H9 (cell line): ENCODE results near the gene KCNAB1. TPM values are rescaled to one million over a fixed set of nuclear protein-coding genes. Genes with fewer than 3 reads are reported as not detected.

Experiments
- DNase-seq: peaks from one replicate; pipeline ENCODE4 v3.0.0-alpha.2; 2017
- H2AFZ ChIP-seq: one replicate; pipeline ENCODE4 v1.6.1; 2013; ENCODE audit warnings: mild to moderate bottlenecking, low read length, control low read depth, moderate library complexity
- H2AK5ac ChIP-seq: 2 replicates; pipeline ENCODE4 v1.6.1; 2013; ENCODE audit warnings: low read length, control low read depth, mixed read lengths; ENCODE audit not compliant: insufficient read length
- H2BK120ac ChIP-seq: one replicate; pipeline ENCODE4 v1.6.1; 2013; ENCODE audit warnings: low read depth, mild to moderate bottlenecking, low read length, control low read depth, inconsistent platforms; ENCODE audit not compliant: poor library complexity, severe bottlenecking
- H2BK12ac ChIP-seq: 2 replicates; pipeline ENCODE4 v1.6.1; 2013; ENCODE audit warnings: low read length, control low read depth, mixed read lengths, low read depth; ENCODE audit not compliant: insufficient read length
- H2BK15ac ChIP-seq: 2 replicates; pipeline ENCODE4 v1.6.1; 2013; ENCODE audit warnings: low read depth, low read length, control low read depth
- H2BK20ac ChIP-seq: one replicate; pipeline ENCODE4 v1.6.1; 2013; ENCODE audit warnings: low read depth, mild to moderate bottlenecking, low read length, control low read depth, inconsistent platforms; ENCODE audit not compliant: poor library complexity, severe bottlenecking
- H2BK5ac ChIP-seq: 2 replicates; pipeline ENCODE4 v1.6.1; 2013; ENCODE audit warnings: low read length, control low read depth, mixed read lengths; ENCODE audit not compliant: insufficient read length
- H3K14ac ChIP-seq: 2 replicates; pipeline ENCODE4 v1.6.1; 2013; ENCODE audit warnings: low read length, control low read depth; ENCODE audit not compliant: insufficient read depth
- H3K18ac ChIP-seq: 2 replicates; pipeline ENCODE4 v1.6.1; 2013; ENCODE audit warnings: low read depth, mild to moderate bottlenecking, mixed read lengths, low read length, control low read depth; ENCODE audit not compliant: insufficient read length
- H3K23ac ChIP-seq: 2 replicates; pipeline ENCODE4 v1.6.1; 2013; ENCODE audit warnings: low read length, control low read depth, mixed read lengths, low read depth; ENCODE audit not compliant: insufficient read length
- H3K23me2 ChIP-seq: 2 replicates; pipeline ENCODE4 v1.6.1; 2013; ENCODE audit warnings: low read depth, mild to moderate bottlenecking, mixed read lengths, low read length, control low read depth; ENCODE audit not compliant: insufficient read length, poor library complexity, severe bottlenecking
- H3K27ac ChIP-seq: 2 replicates; pipeline ENCODE4 v1.5.1; 2013; ENCODE audit warnings: low read length, control low read depth, mixed read lengths, low read depth; ENCODE audit not compliant: insufficient read length
- H3K27me3 ChIP-seq: 2 replicates; pipeline ENCODE4 v1.6.1; 2013; ENCODE audit warnings: low read length, control low read depth, inconsistent platforms; ENCODE audit not compliant: insufficient read depth
- H3K4ac ChIP-seq: 2 replicates; pipeline ENCODE4 v1.6.1; 2013; ENCODE audit warnings: low read depth, mild to moderate bottlenecking, control low read depth, inconsistent platforms, low read length, moderate library complexity
- H3K4me1 ChIP-seq: 2 replicates; pipeline ENCODE4 v1.6.1; 2013; ENCODE audit warnings: low read length, control low read depth, inconsistent platforms; ENCODE audit not compliant: insufficient read depth
- H3K4me2 ChIP-seq: 2 replicates; pipeline ENCODE4 v1.6.1; 2013; ENCODE audit warnings: low read length, control low read depth, mixed read lengths; ENCODE audit not compliant: insufficient read length, insufficient read depth
- H3K56ac ChIP-seq: 2 replicates; pipeline ENCODE4 v1.6.1; 2013; ENCODE audit warnings: low read depth, mild to moderate bottlenecking, mixed read lengths, low read length, control low read depth; ENCODE audit not compliant: insufficient read length
- H3K79me1 ChIP-seq: 2 replicates; pipeline ENCODE4 v1.6.1; 2013; ENCODE audit warnings: low read depth, mild to moderate bottlenecking, moderate library complexity, low read length, control low read depth, inconsistent platforms; ENCODE audit not compliant: insufficient read depth, poor library complexity, severe bottlenecking
- H3K79me2 ChIP-seq: 2 replicates; pipeline ENCODE4 v1.6.1; 2013; ENCODE audit warnings: low read length, control low read depth, inconsistent platforms; ENCODE audit not compliant: insufficient read depth
- H3K9ac ChIP-seq: 2 replicates; pipeline ENCODE4 v1.6.1; 2013; ENCODE audit warnings: low read length, control low read depth, mixed read lengths; ENCODE audit not compliant: insufficient read length; ENCODE audit errors: extremely low read depth
- H3K9me3 ChIP-seq: one replicate; pipeline ENCODE4 v1.6.1; 2013; ENCODE audit warnings: low read depth, low read length, inconsistent platforms; ENCODE audit not compliant: control insufficient read depth
- H3T11ph ChIP-seq: one replicate; pipeline ENCODE4 v1.6.1; 2013; ENCODE audit warnings: mild to moderate bottlenecking, low read length, control low read depth, inconsistent platforms
- H4K20me1 ChIP-seq: one replicate; pipeline ENCODE4 v1.6.1; 2013; ENCODE audit not compliant: control insufficient read depth, insufficient read length, insufficient read depth
- H4K5ac ChIP-seq: 2 replicates; pipeline ENCODE4 v1.6.1; 2013; ENCODE audit warnings: low read depth, mild to moderate bottlenecking, mixed read lengths, low read length, control low read depth; ENCODE audit not compliant: insufficient read length
- H4K8ac ChIP-seq: replicated peaks from 2 replicates; pipeline ENCODE4 v1.6.1; 2013; ENCODE audit warnings: low read length, control low read depth, mixed read lengths, low read depth; ENCODE audit not compliant: insufficient read length
- H4K91ac ChIP-seq: 2 replicates; pipeline ENCODE4 v1.6.1; 2013; ENCODE audit warnings: low read depth, mild to moderate bottlenecking, moderate library complexity, mixed read lengths, low read length, control low read depth; ENCODE audit not compliant: insufficient read length
- H3K27ac Mint-ChIP-seq, 3 experiments: 2 replicates in 2 of 3; 3 replicates in 1 of 3; pipeline ENCODE4 v1.8.0; 2020 to 2021; ENCODE audit warnings: mixed read lengths in 3 of 3, mild to moderate bottlenecking in 1 of 3, moderate library complexity in 1 of 3
- H3K27me3 Mint-ChIP-seq: 2 replicates; pipeline ENCODE4 v1.8.0; 2021; ENCODE audit warnings: low read depth, mild to moderate bottlenecking, moderate library complexity, mixed read lengths
- H3K36me3 Mint-ChIP-seq, 3 experiments: 2 replicates in 2 of 3; 3 replicates in 1 of 3; pipeline ENCODE4 v1.8.0; 2020 to 2021; ENCODE audit warnings: low read depth in 3 of 3, mixed read lengths in 3 of 3; ENCODE audit not compliant: insufficient read depth in 1 of 3
- H3K4me1 Mint-ChIP-seq, 2 experiments: 2 replicates each; pipeline ENCODE4 v1.8.0; 2020; ENCODE audit warnings: mixed read lengths in 2 of 2
- H3K4me3 Mint-ChIP-seq, 2 experiments: 2 replicates in 1 of 2; 3 replicates in 1 of 2; pipeline ENCODE4 v1.8.0; 2020 to 2021; ENCODE audit warnings: mild to moderate bottlenecking in 2 of 2, mixed read lengths in 2 of 2, moderate library complexity in 1 of 2
- H3K9me3 Mint-ChIP-seq, 2 experiments: 2 replicates in 1 of 2; 3 replicates in 1 of 2; pipeline ENCODE4 v1.8.0; 2020; ENCODE audit warnings: mild to moderate bottlenecking in 2 of 2, mixed read lengths in 2 of 2, moderate library complexity in 1 of 2
- WGBS: extraction: QIAGEN DNeasy Blood & Tissue Kit; methylation state at CpG from one replicate; pipeline ENCODE4 v1.1.7; 2013; ENCODE audit warnings: missing lambda C conversion rate, low lambda C conversion rate, mixed read lengths; ENCODE audit not compliant: insufficient read length; ENCODE audit errors: extremely low coverage; 5-methylcytosine and 5-hydroxymethylcytosine counted together
- total RNA-seq: library from RNA; stranded (reverse); gene quantifications from 2 replicates; pipeline ENCODE4 v1.2.1, GENCODE V29; 2021
- TF ChIP-seq, protein P1 (sequence below): fragments of 200-600 bp; sonication (generic); conservative IDR thresholded peaks from 3 replicates; pipeline ENCODE4 v1.8.0; 2021; ENCODE audit warnings: antibody characterized with exemption, mild to moderate bottlenecking

KCNAB1 gene
- total RNA-seq, 1 experiment from 2014 or later: 3.7 TPM

GRCh38 chr3:156145866-156146265 is 25.5 kb downstream of the KCNAB1 start:
- no peaks in the 10 kb centered on the region for H3K9me3 ChIP-seq
- H2AK5ac ChIP-seq: no peak overlapping the region
- H2BK120ac ChIP-seq: no peak overlapping the region
- H2BK15ac ChIP-seq: no peak overlapping the region
- H3K56ac ChIP-seq: no peak overlapping the region
- DNase-seq: no peak
- no CpG with 5 or more reads among the region's 4 CpGs for WGBS
- no peak overlapping the region for H3T11ph ChIP-seq
- H2BK5ac ChIP-seq: no peak overlapping the region
- Mint-ChIP-seq H3K4me3 (no peak overlapping the region), H3K36me3 (no peaks in the 10 kb centered on the region), H3K4me1 (peaks cover 4 to 6% of the 10 kb centered on the region in 2 experiments; a peak in 3 of 4 replicates), H3K27me3 (no peaks in the 10 kb centered on the region), H3K27ac (no peak overlapping the region), H3K9me3 (no peaks in the 10 kb centered on the region)
- H3K4me1 ChIP-seq: no peaks in the 10 kb centered on the region
- no peaks in the 10 kb centered on the region for H3K79me2 ChIP-seq
- H3K4ac ChIP-seq: no peak overlapping the region
- no peak overlapping the region for H4K91ac ChIP-seq
- no peak overlapping the region for H2AFZ ChIP-seq
- no peak overlapping the region for H3K14ac ChIP-seq
- no peak overlapping the region for H3K4me2 ChIP-seq
- H3K27me3 ChIP-seq: no peaks in the 10 kb centered on the region
- H4K5ac ChIP-seq: no peak overlapping the region
- H2BK12ac ChIP-seq: no peak overlapping the region
- no peaks in the 10 kb centered on the region for H3K79me1 ChIP-seq
- H2BK20ac ChIP-seq: no peak overlapping the region
- H3K9ac ChIP-seq: no peak overlapping the region
- TF ChIP-seq, protein P1, sequence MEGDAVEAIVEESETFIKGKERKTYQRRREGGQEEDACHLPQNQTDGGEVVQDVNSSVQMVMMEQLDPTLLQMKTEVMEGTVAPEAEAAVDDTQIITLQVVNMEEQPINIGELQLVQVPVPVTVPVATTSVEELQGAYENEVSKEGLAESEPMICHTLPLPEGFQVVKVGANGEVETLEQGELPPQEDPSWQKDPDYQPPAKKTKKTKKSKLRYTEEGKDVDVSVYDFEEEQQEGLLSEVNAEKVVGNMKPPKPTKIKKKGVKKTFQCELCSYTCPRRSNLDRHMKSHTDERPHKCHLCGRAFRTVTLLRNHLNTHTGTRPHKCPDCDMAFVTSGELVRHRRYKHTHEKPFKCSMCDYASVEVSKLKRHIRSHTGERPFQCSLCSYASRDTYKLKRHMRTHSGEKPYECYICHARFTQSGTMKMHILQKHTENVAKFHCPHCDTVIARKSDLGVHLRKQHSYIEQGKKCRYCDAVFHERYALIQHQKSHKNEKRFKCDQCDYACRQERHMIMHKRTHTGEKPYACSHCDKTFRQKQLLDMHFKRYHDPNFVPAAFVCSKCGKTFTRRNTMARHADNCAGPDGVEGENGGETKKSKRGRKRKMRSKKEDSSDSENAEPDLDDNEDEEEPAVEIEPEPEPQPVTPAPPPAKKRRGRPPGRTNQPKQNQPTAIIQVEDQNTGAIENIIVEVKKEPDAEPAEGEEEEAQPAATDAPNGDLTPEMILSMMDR: no peak
- H3K23me2 ChIP-seq: no peaks in the 10 kb centered on the region
- H4K8ac ChIP-seq: no peak overlapping the region
- no peaks in the 10 kb centered on the region for H4K20me1 ChIP-seq
- no peak overlapping the region for H3K23ac ChIP-seq
- H3K18ac ChIP-seq: no peak overlapping the region
- H3K27ac ChIP-seq: no peak overlapping the region
